KOPT-K1 (cell line): Measurements from ENCODE around the gene COMMD4.
"Not testable (repeated sequence)": the region's sequence is repeated elsewhere in the genome, so short reads cannot be mapped to it uniquely, and the experiment has no call there.

Source experiments
- H3K27ac ChIP-seq: fragments of 200-600 bp; sonication (generic); 2 replicates; pipeline ENCODE4 v1.5.1; 2016; ENCODE audit warnings: antibody characterized with exemption, mild to moderate bottlenecking, low read depth, low read length; ENCODE audit not compliant: poor library complexity, severe bottlenecking
- H3K36me3 ChIP-seq: fragments of 200-600 bp; sonication (generic); 2 replicates; pipeline ENCODE4 v1.5.1; 2017; ENCODE audit warnings: antibody characterized with exemption, mild to moderate bottlenecking, low read length, moderate library complexity; ENCODE audit not compliant: insufficient read depth
- H3K9me3 ChIP-seq: fragments of 200-600 bp; sonication (generic); 2 replicates; pipeline ENCODE4 v1.5.1; 2017; ENCODE audit warnings: antibody characterized with exemption, low read length, mild to moderate bottlenecking; ENCODE audit not compliant: insufficient read depth, poor library complexity, severe bottlenecking

The COMMD4 gene

GRCh38 chr15:75368689-75369239, 32.9 kb downstream of the COMMD4 start:
- Histone ChIP-seq H3K9me3 (no peaks in the 10 kb centered on the region), H3K36me3 (peaks cover 83% of the 10 kb centered on the region), H3K27ac (peak overlapping the region; percentile 82)

GRCh38 chr15:75369897-75370581, 34.2 kb downstream of the COMMD4 start:
- Histone ChIP-seq H3K27ac (no peak overlapping the region), H3K36me3 (peaks cover 84% of the 10 kb centered on the region), H3K9me3 (no peaks in the 10 kb centered on the region)

- peaks cover 85% of the 10 kb centered on the region for H3K36me3 ChIP-seq
These were observed 35.6 kb downstream of the COMMD4 start for GRCh38 chr15:75371486-75371885.

GRCh38 chr15:75371901-75372688, 36.2 kb downstream of the COMMD4 start:
- Histone ChIP-seq H3K9me3 (no peaks in the 10 kb centered on the region), H3K36me3 (peaks cover 85% of the 10 kb centered on the region), H3K27ac (no peak overlapping the region)

More at GRCh38 chr15:75371486-75371885, 35.6 kb downstream of the COMMD4 start:
- H3K9me3 ChIP-seq: no peaks in the 10 kb centered on the region
- H3K27ac ChIP-seq: no peak overlapping the region

GRCh38 chr15:75380773-75381172, 44.9 kb downstream of the COMMD4 start:
- Histone ChIP-seq H3K27ac (no peak overlapping the region), H3K36me3 (peaks cover 94% of the 10 kb centered on the region), H3K9me3 (no peaks in the 10 kb centered on the region)

- H3K27ac ChIP-seq, H3K9me3 ChIP-seq: not testable (repeated sequence)
- peaks cover 96% of the 10 kb centered on the region for H3K36me3 ChIP-seq
These were observed 48.1 kb downstream of the COMMD4 start for GRCh38 chr15:75383986-75384385.
